HepG2 (cell line): ENCODE results near the gene IP6K3. TPM values are rescaled to one million over a fixed set of nuclear protein-coding genes. Genes with fewer than 3 reads are reported as not detected.

Source experiments
- ATAC-seq: fragments of 200-7000 bp; cut with Tn5 transposase; 3 replicates; pipeline ENCODE4 v1.9.1; 2020; ENCODE audit warnings: mild to moderate bottlenecking, moderate library complexity
- BruUV-seq: library from RNA; stranded (reverse); fragments of 400-500 nt; replicated peaks from 2 replicates; lab custom pipeline; 2021; lab: Mats Ljungman, UMichigan
- CTCF ChIA-PET: fragments of 300-600 bp; formaldehyde crosslinking; extraction: SDS; loops from one replicate; lab custom pipeline; 2021; ENCODE audit warnings: low total read pairs, inconsistent platforms, low intra/inter-chr PET ratio; lab: Yijun Ruan, JAX
- POLR2A ChIA-PET: fragments of 350-600 bp; sonication (Branson Sonifier 250); formaldehyde crosslinking; loops from one replicate; lab custom pipeline; 2020; ENCODE audit warnings: antibody characterized with exemption, inconsistent platforms; lab: Yijun Ruan, JAX
- DNase-seq: peaks from one replicate; pipeline ENCODE4 v3.0.0-alpha.2; 2015; ENCODE audit warnings: low spot score
- FAIRE-seq: peaks from 3 replicates; lab custom pipeline; 2011; peaks lifted over from hg19 to GRCh38; lab: Jason Lieb, UNC
- H2AFZ ChIP-seq: one replicate; pipeline ENCODE4 v1.6.1; 2011; ENCODE audit warnings: low read length, inconsistent platforms
- H3K27ac ChIP-seq: fragments of 300-600 bp; 3 replicates; pipeline ENCODE4 v1.8.0; 2011; ENCODE audit warnings: mixed run types, mild to moderate bottlenecking, mixed read lengths, low read length, inconsistent platforms; ENCODE audit not compliant: insufficient read depth; ENCODE audit errors: extremely low read length
- H3K27me3 ChIP-seq, 2 experiments: fragments of 200-600 bp in 1 of 2; 2 replicates in 1 of 2; 3 replicates in 1 of 2; pipeline versions ENCODE4 v1.6.0 to v1.8.0; 2011; ENCODE audit warnings: low read length in 2 of 2, mild to moderate bottlenecking in 2 of 2, moderate library complexity in 2 of 2, inconsistent platforms in 1 of 2; ENCODE audit not compliant: insufficient read depth in 2 of 2, control insufficient read depth in 1 of 2
- H3K36me3 ChIP-seq, 2 experiments: fragments of 200-600 bp in 1 of 2; replicated peaks in 1 of 2; 2 replicates in 1 of 2; 3 replicates in 1 of 2; pipeline versions ENCODE4 v1.5.1 to v1.8.0; 2011; ENCODE audit warnings: low read length in 2 of 2, inconsistent platforms in 1 of 2; ENCODE audit not compliant: insufficient read depth in 2 of 2, control insufficient read depth in 1 of 2
- H3K4me1 ChIP-seq: 2 replicates; pipeline ENCODE4 v1.5.1; 2012; ENCODE audit warnings: low read length, inconsistent platforms; ENCODE audit not compliant: insufficient read depth
- H3K4me2 ChIP-seq: 2 replicates; pipeline ENCODE4 v1.6.0; 2011; ENCODE audit warnings: low read depth, low read length, inconsistent platforms
- H3K4me3 ChIP-seq, 3 experiments: fragments of 200-600 bp in 1 of 3; sonication (generic), shearing (Covaris generic) in 1 of 3; replicated peaks in 1 of 3; 2 replicates each; pipeline ENCODE4 v1.5.1; 2011 to 2016; ENCODE audit warnings: low read length in 3 of 3, inconsistent platforms in 2 of 3, low read depth in 2 of 3, mild to moderate bottlenecking in 2 of 3, control low read depth in 1 of 3, mixed read lengths in 1 of 3; ENCODE audit not compliant: insufficient read depth in 1 of 3
- H3K79me2 ChIP-seq: one replicate; pipeline ENCODE4 v1.6.1; 2011; ENCODE audit warnings: low read length, inconsistent platforms; ENCODE audit not compliant: insufficient read depth
- H3K9ac ChIP-seq: 2 replicates; pipeline ENCODE4 v1.6.0; 2011; ENCODE audit warnings: mild to moderate bottlenecking, low read depth, low read length, inconsistent platforms; ENCODE audit not compliant: insufficient read depth
- H3K9me3 ChIP-seq: 2 replicates; pipeline ENCODE4 v1.5.1; 2012; ENCODE audit warnings: mild to moderate bottlenecking, low read length
- H4K20me1 ChIP-seq: 2 replicates; pipeline ENCODE4 v1.6.0; 2011; ENCODE audit warnings: inconsistent platforms, mild to moderate bottlenecking, low read length, moderate library complexity; ENCODE audit not compliant: insufficient read depth
- ELF4 ChIP-seq: sonication (generic); formaldehyde crosslinking; IDR thresholded peaks from 2 replicates; pipeline ENCODE4 v1.5.0; 2020; ENCODE audit warnings: missing genetic modification reagents, mild to moderate bottlenecking, moderate library complexity, borderline replicate concordance
- FLYWCH1 ChIP-seq: sonication (generic); formaldehyde crosslinking; IDR thresholded peaks from 2 replicates; pipeline ENCODE4 v1.8.1; 2023; ENCODE audit warnings: mild to moderate bottlenecking, missing genetic modification reagents
- GABPA ChIP-seq, 2 experiments: IDR thresholded peaks; 2 replicates each; pipeline ENCODE4 v1.6.1; 2011 to 2016; ENCODE audit warnings: low read depth in 2 of 2, low read length in 1 of 2, missing biosample characterization in 1 of 2, missing genetic modification characterization in 1 of 2
- GMEB1 ChIP-seq: sonication (generic); formaldehyde crosslinking; IDR thresholded peaks from 2 replicates; pipeline ENCODE4 v1.5.1; 2020; ENCODE audit warnings: missing genetic modification reagents, mild to moderate bottlenecking, borderline replicate concordance
- HNRNPUL1 ChIP-seq: fragments of 200-400 bp; formaldehyde crosslinking; IDR thresholded peaks from 2 replicates; pipeline ENCODE4 v1.6.1; 2017; ENCODE audit warnings: low read depth, mild to moderate bottlenecking, low read length, moderate library complexity
- NFIB ChIP-seq: sonication (generic); formaldehyde crosslinking; IDR thresholded peaks from 2 replicates; pipeline ENCODE4 v1.9.0; 2021; ENCODE audit warnings: missing genetic modification reagents, mild to moderate bottlenecking, borderline replicate concordance
- THAP7 ChIP-seq: sonication (generic); formaldehyde crosslinking; IDR thresholded peaks from 2 replicates; pipeline ENCODE4 v1.8.1; 2023; ENCODE audit warnings: mild to moderate bottlenecking, missing genetic modification reagents
- ZNF337 ChIP-seq: sonication (generic); formaldehyde crosslinking; IDR thresholded peaks from 2 replicates; pipeline ENCODE4 v1.5.1; 2020; ENCODE audit warnings: missing genetic modification reagents, low read depth, mild to moderate bottlenecking, borderline replicate concordance
- ZNF776 ChIP-seq: sonication (generic); formaldehyde crosslinking; IDR thresholded peaks from 2 replicates; pipeline ENCODE4 v1.4.0; 2020; ENCODE audit warnings: mild to moderate bottlenecking, missing genetic modification reagents
- ZNF777 ChIP-seq: sonication (generic); formaldehyde crosslinking; IDR thresholded peaks from 2 replicates; pipeline ENCODE4 v1.4.0; 2020; ENCODE audit warnings: missing genetic modification reagents
- WGBS: methylation state at CpG from one replicate; pipeline ENCODE4 v1.1.6; 2017; ENCODE audit warnings: low lambda C conversion rate; 5-methylcytosine and 5-hydroxymethylcytosine counted together
- in situ Hi-C: cut with HindIII; loops from 2 replicates; pipeline ENCODE4 v1.10.0; 2017; ENCODE audit warnings: low pct_unique_long_range_greater_than_20kb; ENCODE audit not compliant: extremely low pct_ligation_motif_present
- intact Hi-C: fragments of 100-400 bp; cut with micrococcal nuclease; formaldehyde crosslinking; loops from one replicate; pipeline ENCODE4 v1.10.0; 2022; ENCODE audit not compliant: unreplicated experiment
- polyA plus RNA-seq, 8 experiments: library from polyadenylated mRNA; depleted of rRNA in 3 of 8; stranded (reverse) in 7 of 8; unstranded in 1 of 8; fragments of >200 nt; fragmentation: Illumina TruSeq in 4 of 8; extraction: Trizol in 4 of 8; gene quantifications; 2 replicates each; pipeline versions ENCODE4 v1.2.1 to v1.2.3, GENCODE V29; 2011 to 2016; ENCODE audit warnings: low read depth in 4 of 8, missing spikeins in 1 of 8, mixed read lengths in 1 of 8; ENCODE audit not compliant: insufficient read depth in 1 of 8
- total RNA-seq, 5 experiments: library from RNA; depleted of rRNA; stranded (reverse); fragments of >200 nt; fragmentation: Illumina TruSeq; extraction: Trizol; gene quantifications; 2 replicates each; pipeline ENCODE4 v1.2.3, GENCODE V29; 2016; ENCODE audit warnings: low read depth in 1 of 5
- TF ChIP-seq, protein P1 (sequence below): conservative IDR thresholded peaks from 2 replicates; pipeline ENCODE4 v1.6.1; 2018; ENCODE audit warnings: missing genetic modification reagents
- TF ChIP-seq, protein P2 (sequence below): sonication (generic); formaldehyde crosslinking; IDR thresholded peaks from 2 replicates; pipeline ENCODE4 v1.5.0; 2020; ENCODE audit warnings: mild to moderate bottlenecking, missing genetic modification reagents, borderline replicate concordance

The IP6K3 gene
- total and polyA plus RNA-seq, 2 of the 13 experiments (the other 11 are each of a cell fraction or from before 2014, with no cell fraction given), result 0.11 to 0.18 TPM

- Histone ChIP-seq H3K9ac (peak within 1 kb of the TSS; percentile 93), H3K4me1 (peaks cover 63% of the 10 kb centered on the region), H3K36me3 (peaks cover 3 to 23% of the 10 kb centered on the region in 2 experiments; a peak in 4 of 5 replicates), H3K4me3 (peak within 1 kb of the TSS; percentile 75 to 83 (median 75)), H3K27me3 (no peaks in the 10 kb centered on the region; a peak in 1 of 5 replicates), H2AFZ (peak within 1 kb of the TSS; percentile 97), H3K9me3 (no peaks in the 10 kb centered on the region), H3K79me2 (peaks cover 17% of the 10 kb centered on the region), H3K27ac (peak within 1 kb of the TSS; percentile 93), H4K20me1 (no peaks in the 10 kb centered on the region; the same call in 1 of the 2 replicates), H3K4me2 (peak within 1 kb of the TSS; percentile 85)
- ATAC-seq (peak; percentile 94), DNase-seq (peak; percentile 95), FAIRE-seq (peak; percentile 77)
- WGBS, result 3% methylated on average over 48 of the region's 73 CpGs
- intact Hi-C loops, result loop anchor here (1.0 kb wide), 2 partner anchors 33 to 51 kb away; no protein-coding TSS in a partner anchor
- ChIA-PET POLR2A (interaction anchor here (0.7 to 2.6 kb wide), 34 partner anchors 9 to 740 kb away, joined by 3 to 61 read pairs (median 8); partner anchors contain the start of genes BAK1, IP6K3, LEMD2 and ZBTB22), CTCF (interaction anchor here (1.0 to 1.8 kb wide), 2 partner anchors 51 to 57 kb away, joined by 3 to 13 read pairs; no protein-coding TSS in a partner anchor)
- in situ Hi-C loops, result loop anchor here (5.0 kb wide), 1 partner anchor 51 kb away; no protein-coding TSS in a partner anchor
- BruUV-seq, result no TSS peak
- peak; percentile 70 for TF ChIP-seq ZNF777 (CRISPR knock-in tag)
- peak; percentile 85 for TF ChIP-seq GMEB1 (CRISPR knock-in tag)
- peak; percentile 76; the same call in 1 of the 2 replicates for TF ChIP-seq ZNF337 (CRISPR knock-in tag)
- TF ChIP-seq, protein P1, sequence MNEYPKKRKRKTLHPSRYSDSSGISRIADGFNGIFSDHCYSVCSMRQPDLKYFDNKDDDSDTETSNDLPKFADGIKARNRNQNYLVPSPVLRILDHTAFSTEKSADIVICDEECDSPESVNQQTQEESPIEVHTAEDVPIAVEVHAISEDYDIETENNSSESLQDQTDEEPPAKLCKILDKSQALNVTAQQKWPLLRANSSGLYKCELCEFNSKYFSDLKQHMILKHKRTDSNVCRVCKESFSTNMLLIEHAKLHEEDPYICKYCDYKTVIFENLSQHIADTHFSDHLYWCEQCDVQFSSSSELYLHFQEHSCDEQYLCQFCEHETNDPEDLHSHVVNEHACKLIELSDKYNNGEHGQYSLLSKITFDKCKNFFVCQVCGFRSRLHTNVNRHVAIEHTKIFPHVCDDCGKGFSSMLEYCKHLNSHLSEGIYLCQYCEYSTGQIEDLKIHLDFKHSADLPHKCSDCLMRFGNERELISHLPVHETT (CRISPR knock-in tag), result 0 out of 2 replicates have a peak, but pooled peaks have one; percentile 65
- TF ChIP-seq ZNF776 (CRISPR knock-in tag), result peak; percentile 70
- TF ChIP-seq FLYWCH1, result no peak
- TF ChIP-seq HNRNPUL1, result no peak
- no peak for TF ChIP-seq NFIB (CRISPR knock-in tag)
- peak; percentile 76 for TF ChIP-seq ELF4 (CRISPR knock-in tag)
- TF ChIP-seq, protein P2, sequence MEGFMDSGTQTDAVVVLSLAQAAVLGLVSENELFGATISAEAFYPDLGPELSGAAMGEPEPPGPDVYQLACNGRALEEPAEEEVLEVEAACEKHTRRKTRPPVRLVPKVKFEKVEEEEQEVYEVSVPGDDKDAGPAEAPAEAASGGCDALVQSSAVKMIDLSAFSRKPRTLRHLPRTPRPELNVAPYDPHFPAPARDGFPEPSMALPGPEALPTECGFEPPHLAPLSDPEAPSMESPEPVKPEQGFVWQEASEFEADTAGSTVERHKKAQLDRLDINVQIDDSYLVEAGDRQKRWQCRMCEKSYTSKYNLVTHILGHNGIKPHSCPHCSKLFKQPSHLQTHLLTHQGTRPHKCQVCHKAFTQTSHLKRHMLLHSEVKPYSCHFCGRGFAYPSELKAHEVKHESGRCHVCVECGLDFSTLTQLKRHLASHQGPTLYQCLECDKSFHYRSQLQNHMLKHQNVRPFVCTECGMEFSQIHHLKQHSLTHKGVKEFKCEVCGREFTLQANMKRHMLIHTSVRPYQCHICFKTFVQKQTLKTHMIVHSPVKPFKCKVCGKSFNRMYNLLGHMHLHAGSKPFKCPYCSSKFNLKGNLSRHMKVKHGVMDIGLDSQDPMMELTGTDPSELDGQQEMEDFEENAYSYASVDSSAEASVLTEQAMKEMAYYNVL (CRISPR knock-in tag), result peak; percentile 72; the same call in 1 of the 2 replicates
- no peak for TF ChIP-seq GABPA (IDR thresholded peaks at IDR 0.05; ENCODE audit: low read depth, low read length)
- TF ChIP-seq GABPA (CRISPR knock-in tag; IDR thresholded peaks at IDR 0.05; ENCODE audit: low read depth), result peak; percentile 33; the same call in 1 of the 2 replicates
- TF ChIP-seq THAP7 (CRISPR knock-in tag), result peak; percentile 94; the same call in 1 of the 2 replicates
Observed at GRCh38 chr6:33711140-33712129, 35.3 kb downstream of the IP6K3 start, which contains the start of gene UQCC2. Gene UQCC2 (minus strand): TSS chr6:33711700. CDS start chr6:33711686, 14 bp downstream.
